ENCODE measurements around the gene DGKA. TPM values are rescaled to one million over a fixed set of nuclear protein-coding genes. Genes with fewer than 3 reads are reported as not detected.
"Not testable (repeated sequence)": the region's sequence is repeated elsewhere in the genome, so short reads cannot be mapped to it uniquely, and the experiment has no call there.

Gene DGKA
- total RNA-seq, 2 experiments from 2014 or later, result 427 to 431 TPM

DNA sequence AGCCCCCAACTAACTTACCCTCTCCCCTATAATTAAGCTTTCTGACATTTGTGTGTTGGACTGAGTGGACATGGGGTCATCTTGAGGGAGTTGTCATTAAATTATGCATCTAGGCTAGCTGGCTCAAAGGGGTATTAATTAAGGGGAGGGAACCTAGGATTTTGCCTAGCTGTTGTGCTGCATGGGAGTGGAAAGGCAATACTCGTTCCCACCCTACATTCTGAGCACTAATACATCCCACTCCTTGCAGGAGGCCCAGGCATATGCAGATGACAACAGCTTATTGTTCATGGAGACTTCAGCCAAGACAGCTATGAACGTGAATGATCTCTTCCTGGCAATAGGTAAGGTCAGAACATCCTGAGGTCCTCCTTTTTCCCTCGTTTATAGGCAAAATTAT is 60.1 kb downstream of the DGKA start:
- Mint-ChIP-seq H3K4me3 (no peak overlapping the region), H3K4me1 (peaks cover 5% of the 10 kb centered on the region), H3K27me3 (no peaks in the 10 kb centered on the region), H3K9me3 (no peaks in the 10 kb centered on the region), H3K36me3 (ENCODE audit: low read depth) (peaks cover 58% of the 10 kb centered on the region), H3K27ac (no peak overlapping the region)
- CTCF ChIA-PET, result interaction anchor here (1.2 to 3.4 kb wide), 3 partner anchors 17 to 56 kb away, joined by 4 to 14 read pairs (median 5); partner anchors contain the start of gene RAB5B
- no peak for DNase-seq
- POLR2A ChIA-PET, result interaction anchor here (2.3 kb wide), 1 partner anchor 17 kb away, joined by 7 read pairs; the partner anchor contains the start of gene RAB5B

DNA sequence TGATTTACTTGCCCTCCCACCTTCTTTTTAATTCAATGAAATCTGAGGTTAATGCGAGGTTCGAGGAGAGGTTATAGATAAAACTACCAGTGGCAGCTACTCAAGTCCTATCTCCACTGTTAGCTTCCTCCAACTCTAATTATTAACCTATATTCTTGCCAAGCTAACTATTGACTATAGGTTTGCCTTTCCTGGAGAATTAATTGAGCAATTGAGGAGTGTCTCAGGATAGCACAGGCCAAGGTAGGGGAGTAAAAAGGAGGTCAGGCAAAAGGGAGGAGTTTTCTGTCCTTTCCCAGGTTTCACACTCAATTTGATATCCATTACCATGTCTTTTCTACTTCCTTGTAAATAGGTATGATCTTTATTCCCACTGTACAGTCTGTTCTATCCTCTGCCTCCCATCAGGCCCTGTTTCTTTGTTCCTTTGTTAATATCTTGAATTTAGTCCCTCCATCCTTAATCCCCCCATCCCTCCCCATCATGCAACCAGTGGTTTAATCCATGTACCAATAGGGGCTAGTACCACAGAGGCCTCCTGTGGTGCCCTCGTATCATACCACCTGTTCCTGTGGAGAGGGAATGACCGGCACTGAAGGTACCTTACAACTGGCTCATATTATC is 62.4 kb downstream of the DGKA start:
- H3K4me1 Mint-ChIP-seq, result peaks cover 26% of the 10 kb centered on the region

DNA sequence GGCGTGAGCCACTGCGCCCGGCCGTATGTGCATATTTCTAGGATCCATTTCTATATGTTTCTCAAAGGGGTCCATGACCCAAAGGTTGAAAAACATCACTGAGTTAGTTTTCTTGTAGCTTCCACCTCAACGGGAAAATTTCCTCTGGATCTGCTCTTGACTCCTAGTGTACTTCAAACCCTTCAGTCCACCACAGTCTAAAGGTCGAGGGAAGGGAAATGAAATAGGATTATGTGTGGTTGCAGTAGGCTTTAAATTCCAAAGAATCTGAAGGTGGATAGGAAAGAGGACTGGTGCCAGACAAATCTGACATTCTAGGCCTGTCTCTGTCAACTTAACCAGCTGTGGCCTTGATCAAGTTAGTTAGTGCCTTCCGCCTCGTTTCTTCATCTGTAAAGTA is 64.4 kb downstream of the DGKA start:
- Mint-ChIP-seq H3K27me3 (no peaks in the 10 kb centered on the region), H3K4me3 (no peak overlapping the region), H3K4me1 (peaks cover 38% of the 10 kb centered on the region), H3K27ac (no peak overlapping the region), H3K9me3 (no peaks in the 10 kb centered on the region), H3K36me3 (ENCODE audit: low read depth) (peaks cover 44% of the 10 kb centered on the region)
- POLR2A ChIA-PET, result interaction anchor here (0.9 to 2.5 kb wide), 9 partner anchors 9 to 122 kb away, joined by 3 to 17 read pairs (median 7); partner anchors contain the start of genes IKZF4, RAB5B and ZC3H10
- CTCF ChIA-PET, result interaction anchor here (0.6 to 5.6 kb wide), 35 partner anchors 9 to 1282 kb away, joined by 3 to 98 read pairs (median 6); partner anchors contain the start of genes BLOC1S1, IKZF4, ORMDL2 and PA2G4
- DNase-seq, result no peak

More for the DNA sequence above, 62.4 kb downstream of the DGKA start:
- ChIA-PET POLR2A (interaction anchor here (1.0 to 2.3 kb wide), 3 partner anchors 9 to 20 kb away, joined by 3 to 7 read pairs (median 3); partner anchors contain the start of gene RAB5B), CTCF (interaction anchor here (0.9 to 4.3 kb wide), 6 partner anchors 8 to 46 kb away, joined by 3 to 61 read pairs (median 6); partner anchors contain the start of gene RAB5B)
- no peaks in the 10 kb centered on the region for H3K27me3 Mint-ChIP-seq
- no peaks in the 10 kb centered on the region for H3K9me3 Mint-ChIP-seq
- DNase-seq, result no peak
- H3K4me3 Mint-ChIP-seq, result no peak overlapping the region
- H3K36me3 Mint-ChIP-seq (ENCODE audit: low read depth), result peaks cover 52% of the 10 kb centered on the region
- H3K27ac Mint-ChIP-seq, result no peak overlapping the region

DNA sequence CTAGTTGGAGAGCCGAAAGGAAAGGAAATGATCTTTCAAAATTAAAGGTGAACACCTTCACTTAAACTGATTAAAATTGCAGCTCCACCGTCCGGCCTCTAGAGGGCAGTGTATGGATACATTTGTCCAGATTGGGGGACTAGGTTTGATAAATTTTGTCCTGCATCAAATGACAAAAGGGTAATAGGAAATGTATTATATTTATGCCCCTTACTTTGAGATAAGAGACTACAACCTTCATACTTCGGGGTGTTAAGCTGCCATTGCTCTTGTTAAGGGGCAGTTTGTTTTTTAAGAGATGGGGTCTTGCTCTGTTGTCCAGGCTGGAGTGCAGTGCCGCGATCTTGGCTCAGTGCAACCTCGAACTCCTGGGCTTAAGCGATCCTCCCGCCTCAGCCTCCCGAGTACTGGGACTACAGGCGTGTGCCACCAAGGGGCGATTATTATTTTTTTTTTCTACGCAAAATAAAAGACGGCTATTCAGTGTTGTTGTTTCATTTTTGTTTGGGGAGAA is 65.3 kb downstream of the DGKA start:
- H3K9me3 Mint-ChIP-seq, result no peaks in the 10 kb centered on the region
- no peaks in the 10 kb centered on the region for H3K27me3 Mint-ChIP-seq
- ChIA-PET POLR2A (interaction anchor here (0.6 to 2.5 kb wide), 16 partner anchors 10 to 258 kb away, joined by 3 to 17 read pairs (median 4); partner anchors contain the start of genes IKZF4, RAB5B and ZC3H10), CTCF (interaction anchor here (0.6 to 5.6 kb wide), 39 partner anchors 10 to 288 kb away, joined by 3 to 98 read pairs (median 5); partner anchors contain the start of genes BLOC1S1, IKZF4, ORMDL2 and PA2G4)
- peaks cover 38% of the 10 kb centered on the region for H3K4me1 Mint-ChIP-seq
- H3K27ac Mint-ChIP-seq, result no peak overlapping the region
- DNase-seq, result peak; percentile 71
- H3K4me3 Mint-ChIP-seq, result peak overlapping the region; percentile 66
- H3K36me3 Mint-ChIP-seq (ENCODE audit: low read depth), result peaks cover 35% of the 10 kb centered on the region

DNA sequence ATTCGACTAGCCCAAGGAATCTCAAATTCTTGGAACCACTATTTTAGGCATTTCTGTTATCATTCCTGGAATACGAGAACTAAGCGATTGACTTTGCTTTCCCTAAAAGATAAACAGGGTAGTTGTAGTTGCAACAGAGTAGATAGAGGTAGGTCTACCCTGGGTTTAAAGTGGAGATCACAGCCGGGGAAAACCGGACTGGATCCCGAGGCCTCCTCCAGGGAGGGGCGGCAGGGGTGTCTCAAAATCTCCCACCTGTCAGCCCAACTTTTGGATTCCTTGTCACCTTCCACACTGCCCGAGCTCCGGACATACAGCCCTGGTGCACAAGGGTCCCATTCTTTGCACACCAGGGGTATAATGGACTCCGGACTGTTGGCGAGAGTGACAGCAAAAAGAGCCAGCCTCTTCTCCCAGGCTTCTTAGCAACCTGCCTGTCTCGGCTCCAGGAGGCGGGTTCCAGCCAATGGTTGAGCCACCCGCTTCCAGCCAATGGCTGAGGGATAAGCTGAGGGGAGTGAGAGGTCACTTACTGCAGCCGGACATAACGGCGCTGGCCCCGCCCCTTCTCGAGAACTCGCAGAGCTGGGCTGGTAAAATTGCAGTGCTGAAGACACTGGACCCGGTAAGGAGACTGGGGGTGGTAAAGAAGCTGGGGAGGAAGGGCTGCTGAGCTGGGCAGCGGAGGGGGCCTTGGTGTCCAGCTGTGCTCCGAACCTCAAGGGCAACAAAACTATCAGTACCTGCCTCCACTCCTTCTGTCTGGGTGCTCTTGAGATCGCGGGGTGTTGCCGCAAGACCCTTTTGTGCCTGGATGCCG is 66.0 kb downstream of the DGKA start, which contains the start of gene SUOX:
Gene SUOX (plus strand): TSS at position 562 of the 820 bp plus-strand sequence. CDS start 4,946 bp downstream, outside the sequence.
- Mint-ChIP-seq H3K27me3 (no peaks in the 10 kb centered on the region), H3K4me3 (peak within 1 kb of the TSS; percentile 66), H3K27ac (no peak within 1 kb of the TSS), H3K36me3 (ENCODE audit: low read depth) (peaks cover 28% of the 10 kb centered on the region), H3K9me3 (no peaks in the 10 kb centered on the region), H3K4me1 (peaks cover 38% of the 10 kb centered on the region)
- DNase-seq, result peak; percentile 46
- ChIA-PET POLR2A (interaction anchor here (0.7 to 2.5 kb wide), 15 partner anchors 14 to 258 kb away, joined by 3 to 17 read pairs (median 3); partner anchors contain the start of genes RAB5B and ZC3H10), CTCF (interaction anchor here (0.8 to 5.6 kb wide), 25 partner anchors 11 to 259 kb away, joined by 3 to 98 read pairs (median 8); partner anchors contain the start of genes IKZF4, RAB5B, RNF41 and RPL41)

DNA sequence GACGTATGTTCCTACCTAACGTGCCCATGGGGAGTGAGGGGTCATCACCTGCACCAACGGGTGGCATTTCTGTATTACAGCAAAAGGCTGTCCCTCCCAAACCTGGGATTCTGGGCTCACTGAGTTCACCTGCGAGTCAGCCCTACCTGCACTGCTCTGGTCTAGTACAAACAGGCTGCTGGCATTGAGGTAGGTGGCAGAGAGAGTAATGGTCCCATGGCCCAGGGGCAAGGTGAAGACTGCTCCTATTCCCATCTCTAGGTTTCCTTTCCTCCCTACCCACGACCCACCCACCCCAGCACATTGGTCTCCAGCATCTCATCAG is 66.5 kb downstream of the DGKA start:
- no peaks in the 10 kb centered on the region for H3K9me3 Mint-ChIP-seq
- ChIA-PET POLR2A (interaction anchor here (0.7 to 2.5 kb wide), 8 partner anchors 15 to 259 kb away, joined by 3 to 17 read pairs (median 4); partner anchors contain the start of gene RAB5B), CTCF (interaction anchor here (0.8 to 5.6 kb wide), 16 partner anchors 10 to 259 kb away, joined by 3 to 98 read pairs (median 9); partner anchors contain the start of genes IKZF4, RAB5B, RNF41 and RPL41)
- H3K4me3 Mint-ChIP-seq, result peak overlapping the region; percentile 66
- H3K4me1 Mint-ChIP-seq, result peaks cover 38% of the 10 kb centered on the region
- no peak overlapping the region for H3K27ac Mint-ChIP-seq
- DNase-seq, result no peak
- H3K36me3 Mint-ChIP-seq (ENCODE audit: low read depth), result peaks cover 27% of the 10 kb centered on the region
- no peaks in the 10 kb centered on the region for H3K27me3 Mint-ChIP-seq

DNA sequence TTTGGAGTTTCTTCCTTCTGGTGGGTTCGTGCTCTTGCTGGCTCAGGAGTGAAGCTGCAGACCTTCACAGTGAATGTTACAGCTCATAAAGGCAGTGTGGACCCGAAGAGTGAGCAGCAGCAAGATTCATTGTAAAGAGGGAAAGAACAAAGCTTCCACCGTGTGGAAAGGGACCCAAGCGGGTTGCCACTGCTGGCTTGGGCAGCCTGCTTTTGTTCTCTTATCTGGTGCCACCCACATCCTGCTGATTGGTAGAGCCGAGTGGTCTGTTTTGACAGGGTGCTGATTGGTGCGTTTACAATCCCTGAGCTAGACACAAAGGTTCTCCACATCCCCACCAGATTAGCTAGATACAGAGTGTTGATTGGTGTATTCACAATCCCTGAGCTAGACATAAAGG is 68.6 kb downstream of the DGKA start:
- peaks cover 36% of the 10 kb centered on the region for H3K4me1 Mint-ChIP-seq
- ChIA-PET POLR2A (interaction anchor here (0.7 to 1.4 kb wide), 3 partner anchors 10 to 128 kb away, joined by 3 to 4 read pairs (median 3); partner anchors contain the start of gene ESYT1), CTCF (interaction anchor here (0.7 to 5.6 kb wide), 5 partner anchors 22 to 261 kb away, joined by 3 to 98 read pairs (median 6); partner anchors contain the start of gene IKZF4)
- not testable (repeated sequence) for H3K27me3 Mint-ChIP-seq, H3K9me3 Mint-ChIP-seq, H3K4me3 Mint-ChIP-seq
- H3K36me3 Mint-ChIP-seq (ENCODE audit: low read depth), result peaks cover 19% of the 10 kb centered on the region
- H3K27ac Mint-ChIP-seq, result peak overlapping the region; percentile 58
- peak; percentile 34 for DNase-seq

DNA sequence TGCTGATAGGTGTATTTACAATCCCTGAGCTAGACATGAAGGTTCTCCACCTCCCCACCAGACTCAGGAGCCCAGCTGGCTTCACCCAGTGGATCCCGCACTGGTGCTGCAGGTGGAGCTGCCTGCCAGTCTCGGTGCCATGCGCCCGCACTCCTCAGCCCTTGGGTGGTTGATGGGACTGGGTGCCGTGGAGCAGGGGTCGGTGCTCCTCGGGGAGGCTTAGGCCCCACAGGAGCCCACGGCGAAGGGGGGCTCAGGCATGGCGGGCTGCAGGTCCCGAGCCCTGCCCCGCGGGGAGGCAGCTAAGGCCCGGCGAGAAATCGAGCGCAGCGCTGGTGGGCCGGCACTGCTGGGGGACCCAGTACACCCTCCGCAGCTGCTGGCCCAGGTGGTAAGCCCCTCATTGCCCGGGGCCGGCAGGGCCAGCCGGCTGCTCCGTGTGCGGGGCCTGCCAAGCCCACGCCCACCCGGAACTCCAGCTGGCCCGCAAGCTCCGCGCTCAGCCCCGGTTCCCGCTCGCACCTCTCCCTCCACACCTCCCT is 69.1 kb downstream of the DGKA start:
- H3K9me3 Mint-ChIP-seq, H3K4me3 Mint-ChIP-seq, H3K27me3 Mint-ChIP-seq, DNase-seq: not testable (repeated sequence)
- Mint-ChIP-seq H3K27ac (peak overlapping the region; percentile 58), H3K36me3 (ENCODE audit: low read depth) (peaks cover 21% of the 10 kb centered on the region), H3K4me1 (peaks cover 36% of the 10 kb centered on the region)
- ChIA-PET POLR2A (interaction anchor here (0.6 to 1.4 kb wide), 3 partner anchors 9 to 128 kb away, joined by 3 to 4 read pairs (median 3); partner anchors contain the start of genes ESYT1 and PMEL), CTCF (interaction anchor here (0.7 to 5.6 kb wide), 3 partner anchors 28 to 262 kb away, joined by 3 to 98 read pairs (median 6); no protein-coding TSS in a partner anchor)

DNA sequence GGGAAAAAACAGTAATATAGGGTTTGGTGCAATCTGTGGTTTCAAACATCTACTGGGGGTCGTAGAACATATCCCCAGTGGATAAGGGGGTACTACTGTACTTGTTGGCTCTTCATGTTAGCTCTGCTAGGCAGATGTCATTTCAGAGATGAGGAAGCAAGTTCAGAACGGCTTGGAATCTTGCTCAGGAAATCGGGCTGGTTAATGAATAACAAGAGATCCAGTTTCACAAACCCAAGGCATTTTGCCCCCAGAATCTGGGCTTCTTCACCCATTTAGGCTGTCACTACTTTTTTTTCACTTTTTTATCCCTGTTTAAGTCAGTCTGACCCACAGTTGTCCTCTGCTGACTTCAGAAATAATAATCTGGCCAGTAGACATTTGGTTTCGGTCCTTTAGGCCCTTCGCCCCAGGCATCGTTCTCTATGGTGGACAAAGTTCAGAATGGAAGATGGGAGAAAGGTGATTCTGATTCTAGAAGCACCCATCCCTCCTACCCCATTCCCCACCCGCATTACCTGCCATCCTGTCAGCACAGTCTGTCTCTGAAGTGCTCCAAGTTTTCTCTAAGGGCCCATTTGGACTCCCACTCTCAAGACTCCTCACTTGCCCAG is 70.6 kb downstream of the DGKA start:
- ChIA-PET POLR2A (no interaction called here), CTCF (no interaction called here)
- Mint-ChIP-seq H3K36me3 (ENCODE audit: low read depth) (peaks cover 17% of the 10 kb centered on the region), H3K4me3 (no peak overlapping the region), H3K4me1 (peaks cover 36% of the 10 kb centered on the region), H3K9me3 (no peaks in the 10 kb centered on the region), H3K27me3 (no peaks in the 10 kb centered on the region), H3K27ac (no peak overlapping the region)
- no peak for DNase-seq

DNA sequence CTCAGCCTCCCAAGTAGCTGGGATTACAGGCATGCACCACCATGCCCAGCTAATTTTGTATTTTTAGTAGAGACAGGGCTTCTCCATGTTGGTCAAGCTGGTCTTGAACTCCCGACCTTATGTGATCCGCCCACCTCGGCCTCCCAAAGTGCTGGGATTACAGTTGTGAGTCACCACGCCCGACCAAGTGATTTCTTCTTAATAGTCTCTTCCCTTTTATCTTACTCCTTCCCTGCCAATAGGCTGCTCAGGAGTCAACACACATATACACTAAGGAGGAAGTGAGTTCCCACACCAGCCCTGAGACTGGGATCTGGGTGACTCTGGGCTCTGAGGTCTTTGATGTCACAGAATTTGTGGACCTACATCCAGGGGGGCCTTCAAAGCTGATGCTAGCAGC is 72.4 kb downstream of the DGKA start:
- H3K4me3 Mint-ChIP-seq, CTCF ChIA-PET, H3K27ac Mint-ChIP-seq, H3K27me3 Mint-ChIP-seq, POLR2A ChIA-PET, H3K9me3 Mint-ChIP-seq, DNase-seq: not testable (repeated sequence)
- peaks cover 31% of the 10 kb centered on the region for H3K4me1 Mint-ChIP-seq
- H3K36me3 Mint-ChIP-seq (ENCODE audit: low read depth), result peaks cover 17% of the 10 kb centered on the region

Measured in activated CD4-positive, alpha-beta memory T cell treated with anti-CD3 and anti-CD28 coated beads, Interleukin-2, amount 10 ng/mL, durations not matched to agents 7 days and 5 days (primary cell).